Omental fat pad (tissue), 4 donors: ENCODE results near the gene GSG1L2. TPM values are rescaled to one million over a fixed set of nuclear protein-coding genes. Genes with fewer than 3 reads are reported as not detected.

ENCODE experiments used
- ATAC-seq: fragments of 150-250 bp; one replicate; pipeline ENCODE4 v1.9.1; 2016; ENCODE audit warnings: mild to moderate bottlenecking, moderate library complexity; ENCODE audit not compliant: low FRiP score
- DNase-seq: peaks from one replicate; pipeline ENCODE4 v3.0.0-alpha.2; 2019; ENCODE audit warnings: low spot score
- CTCF ChIP-seq, 3 donors: fragments of 450-650 bp; IDR thresholded peaks; one replicate each; pipeline ENCODE4 v1.5.1; 2016 to 2017; ENCODE audit warnings: antibody characterized with exemption in 3 of 3, mild to moderate bottlenecking in 3 of 3, moderate library complexity in 2 of 3
- total RNA-seq, 4 donors: library from RNA; depleted of rRNA; stranded (reverse); fragments of >200 nt; gene quantifications; one replicate each; pipeline ENCODE4 v1.1.0, GENCODE V29; 2016

GSG1L2 gene
- total RNA-seq, 4 donors from 2014 or later: not detected

DNA sequence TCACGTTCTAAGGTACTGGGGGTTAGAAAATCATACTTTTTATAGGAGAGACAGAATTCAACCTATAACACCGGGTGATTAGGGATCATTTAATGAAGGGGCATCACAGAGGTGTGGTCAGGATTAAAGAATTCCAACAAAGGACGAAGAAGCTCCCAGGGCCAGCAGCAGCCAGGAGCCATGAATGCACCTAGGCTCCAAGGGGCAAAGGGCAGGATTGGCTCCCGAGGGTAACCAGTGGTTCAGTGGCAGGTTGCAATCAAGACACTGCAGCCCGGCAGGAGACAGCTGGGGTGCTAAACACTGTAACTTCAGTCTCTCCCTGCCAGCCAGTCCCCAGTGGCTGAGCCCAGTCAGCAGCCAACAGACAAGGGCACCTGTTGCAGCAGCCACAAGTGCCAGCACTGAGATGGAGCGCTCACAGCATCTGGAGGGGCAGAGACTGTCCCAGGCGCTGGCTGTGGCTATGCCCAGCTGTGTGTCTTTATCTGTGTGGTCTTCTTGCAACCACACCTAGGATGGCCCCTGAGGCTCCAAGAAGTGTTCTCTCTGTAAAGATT is 54.4 kb downstream of the GSG1L2 start:
- TF ChIP-seq CTCF (IDR thresholded peaks at IDR 0.05): no peak
- no peak for ATAC-seq

GRCh38 chr17:9766970-9767369 is 54.9 kb downstream of the GSG1L2 start:
- ATAC-seq (no peak), DNase-seq (no peak)
- no peak for TF ChIP-seq CTCF (IDR thresholded peaks at IDR 0.05)

More for the DNA sequence above, 54.4 kb downstream of the GSG1L2 start:
- DNase-seq: no peak

- no peak for ATAC-seq
- TF ChIP-seq CTCF (IDR thresholded peaks at IDR 0.05): no peak
- DNase-seq: no peak
These were observed 56.6 kb downstream of the GSG1L2 start for GRCh38 chr17:9765322-9765721.

DNA sequence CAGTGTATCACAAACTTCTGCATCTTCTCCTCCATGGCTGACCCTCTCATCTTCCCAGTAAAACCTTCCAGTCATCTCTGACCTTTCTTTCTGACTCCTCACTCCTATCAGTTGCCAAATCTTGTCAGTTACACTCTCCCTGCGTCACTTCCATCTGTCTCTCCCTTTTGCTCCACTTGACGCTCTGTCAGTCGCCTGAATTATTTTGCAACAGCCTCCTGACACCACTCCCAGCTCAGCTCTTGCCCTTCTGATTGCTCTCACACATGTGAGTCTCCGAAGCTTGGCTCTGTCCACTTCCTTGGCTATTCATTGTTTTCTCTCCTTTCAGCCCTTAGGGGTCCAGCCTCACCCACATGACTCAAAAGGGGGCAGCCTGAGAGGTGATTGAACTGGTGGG is 58.2 kb downstream of the GSG1L2 start:
- no peak for DNase-seq
- peak; percentile 41 for ATAC-seq
- TF ChIP-seq CTCF (IDR thresholded peaks at IDR 0.05): no peak

DNA sequence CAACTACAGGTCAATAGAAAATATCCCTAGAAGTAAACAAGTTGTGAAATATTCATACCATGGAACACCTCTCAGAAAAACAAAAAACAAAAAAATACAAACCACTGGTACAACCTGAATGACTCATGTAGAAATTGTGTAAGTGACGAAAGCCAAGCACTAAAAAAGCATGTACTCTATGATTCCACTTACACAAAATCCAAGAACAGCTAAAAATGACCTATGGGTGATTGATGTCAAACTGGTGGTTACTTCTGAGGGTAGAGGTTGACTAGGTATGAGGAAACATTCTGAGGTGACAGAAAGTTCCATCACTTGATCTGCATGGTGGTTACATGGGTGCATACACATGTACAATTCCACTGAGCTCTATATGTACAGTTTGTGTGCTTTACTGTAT is 61.6 kb downstream of the GSG1L2 start:
- DNase-seq: no peak
- no peak for TF ChIP-seq CTCF (IDR thresholded peaks at IDR 0.05)
- no peak for ATAC-seq

GRCh38 chr17:9755083-9755482 is 66.8 kb downstream of the GSG1L2 start:
- no peak for TF ChIP-seq CTCF (IDR thresholded peaks at IDR 0.05)
- no peak for DNase-seq
- ATAC-seq: no peak

Other genes starting within 250 kb of the GSG1L2 start
- gene STX8, start 246.3 kb downstream of the GSG1L2 start, total RNA-seq: 10 to 100 TPM; 58.6 to 86.9 (median 66.3) TPM
- under 1 TPM in 1 of 4 donors, not detected in 3; 0.19 TPM for gene CFAP52, start 245.4 kb downstream of the GSG1L2 start, total RNA-seq
- gene USP43, start 176.6 kb downstream of the GSG1L2 start, total RNA-seq: 1 to 10 TPM in 1 of 4 donors, under 1 TPM in 2, not detected in 1; 0.72 to 1.3 (median 0.88) TPM
- not detected for gene DHRS7C, start 30.5 kb downstream of the GSG1L2 start, total RNA-seq
- gene GLP2R, start 3.8 kb upstream of the GSG1L2 start, total RNA-seq: 10 to 100 TPM; 11.2 to 33.0 (median 21.3) TPM
- gene RCVRN, start 83.2 kb upstream of the GSG1L2 start, total RNA-seq: under 1 TPM; 0.24 to 0.65 (median 0.60) TPM